T-helper 1 cell treated with Interleukin-12 subunit alpha and Interleukin-12 subunit beta and Interleukin-4 antibody, amounts not matched to agents 30 ng/mL and 1 ng/mL, for 36 hours (primary cell): ENCODE data around the gene MEA1. TPM values are rescaled to one million over a fixed set of nuclear protein-coding genes. Genes with fewer than 3 reads are reported as not detected.
"Not testable (repeated sequence)": the region's sequence is repeated elsewhere in the genome, so short reads cannot be mapped to it uniquely, and the experiment has no call there.

Source experiments
- intact Hi-C: fragments of 100-400 bp; cut with micrococcal nuclease; formaldehyde crosslinking; loops from one replicate; pipeline ENCODE4 v1.15.1; 2024
- total RNA-seq: library from RNA; stranded (reverse); gene quantifications from 2 replicates; pipeline ENCODE4 v1.2.3, GENCODE V29; 2022

Gene MEA1
- 56.0 and 57.1 TPM in 2 replicates for total RNA-seq

GRCh38 chr6:43013843-43014433, at the start of gene MEA1, which contains the start of gene KLHDC3:
Gene MEA1, minus strand, starts transcription at chr6:43013946. Its CDS starts 133 bp downstream, at chr6:43013813.
Gene KLHDC3, plus strand, starts transcription at chr6:43014249. Its CDS starts 2,944 bp downstream, at chr6:43017193.
- intact Hi-C loops = loop anchor here (1.0 to 5.0 kb wide), 16 partner anchors 7 to 797 kb away; partner anchors contain the start of genes CNPY3, CUL7, GTPBP2 and KLC4

GRCh38 chr6:43062818-43063217, 49.1 kb upstream of the MEA1 start:
- intact Hi-C loops = no loop called here

- intact Hi-C loops = no loop called here
Observed at GRCh38 chr6:43061861-43062260, 48.1 kb upstream of the MEA1 start.

GRCh38 chr6:43060755-43061633, 47.2 kb upstream of the MEA1 start:
- intact Hi-C loops = no loop called here

GRCh38 chr6:43060034-43060754, 46.4 kb upstream of the MEA1 start:
- intact Hi-C loops = no loop called here

GRCh38 chr6:43059168-43060033, 45.7 kb upstream of the MEA1 start, which contains the start of the genes KLC4 and MRPL2:
Gene KLC4, plus strand, starts transcription at chr6:43059631. Its CDS starts 1,705 bp downstream, at chr6:43061336.
Gene MRPL2, minus strand, starts transcription at chr6:43059434. Its CDS starts 53 bp downstream, at chr6:43059381.
- intact Hi-C loops = loop anchor here (1.0 to 10.0 kb wide), 21 partner anchors 11 to 1324 kb away; partner anchors contain the start of genes ABCC10, CNPY3, GTPBP2 and HSP90AB1

- intact Hi-C loops = loop anchor here (2.0 to 10.0 kb wide), 5 partner anchors 494 to 1272 kb away; partner anchors contain the start of genes HSP90AB1, POLH, TOMM6 and UBR2
Observed at GRCh38 chr6:43058531-43058930, 44.8 kb upstream of the MEA1 start.

- intact Hi-C loops = loop anchor here (10.0 kb wide), 3 partner anchors 519 to 1189 kb away; partner anchors contain the start of genes HSP90AB1, POLH and XPO5
Observed at GRCh38 chr6:43055966-43056365, 42.2 kb upstream of the MEA1 start.

GRCh38 chr6:43054206-43054943, 40.6 kb upstream of the MEA1 start:
- intact Hi-C loops = loop anchor here (5.0 to 10.0 kb wide), 4 partner anchors 313 to 1190 kb away; partner anchors contain the start of genes HSP90AB1, POLH, XPO5 and ZNF318

- intact Hi-C loops = loop anchor here (1.0 to 10.0 kb wide), 13 partner anchors 32 to 1191 kb away; partner anchors contain the start of genes CNPY3, HSP90AB1, KLHDC3 and PEX6
Observed at GRCh38 chr6:43053545-43054205, 39.9 kb upstream of the MEA1 start, which contains the start of gene CUL7. Gene CUL7, minus strand, starts transcription at chr6:43053851. Its CDS starts 1,063 bp downstream, at chr6:43052788.

GRCh38 chr6:43052842-43053544, 39.2 kb upstream of the MEA1 start:
- intact Hi-C loops = loop anchor here (1.0 to 10.0 kb wide), 13 partner anchors 32 to 1192 kb away; partner anchors contain the start of genes CNPY3, HSP90AB1, KLHDC3 and PEX6

- intact Hi-C loops = loop anchor here (5.0 to 10.0 kb wide), 4 partner anchors 315 to 1192 kb away; partner anchors contain the start of genes HSP90AB1, POLH, XPO5 and ZNF318
Observed at GRCh38 chr6:43052225-43052841, 38.6 kb upstream of the MEA1 start.

- intact Hi-C loops = loop anchor here (5.0 to 10.0 kb wide), 4 partner anchors 316 to 1194 kb away; partner anchors contain the start of genes HSP90AB1, POLH, XPO5 and ZNF318
Observed at GRCh38 chr6:43050981-43051380, 37.2 kb upstream of the MEA1 start.

- intact Hi-C loops = no loop called here
Observed at GRCh38 chr6:43047998-43048397, 34.3 kb upstream of the MEA1 start.

GRCh38 chr6:43045371-43045930, 31.7 kb upstream of the MEA1 start:
- intact Hi-C loops = no loop called here

GRCh38 chr6:43043310-43043709, 29.6 kb upstream of the MEA1 start:
- intact Hi-C loops = no loop called here

- intact Hi-C loops = not testable (repeated sequence)
Observed at GRCh38 chr6:43041475-43041874, 27.7 kb upstream of the MEA1 start.
